HCT116 (cell line): ENCODE results near the gene CSF1R. TPM values are rescaled to one million over a fixed set of nuclear protein-coding genes. Genes with fewer than 3 reads are reported as not detected.

ENCODE experiments used
- ATAC-seq: fragments of 200-7000 bp; cut with Tn5 transposase; 2 replicates; pipeline ENCODE4 v1.9.1; 2020; ENCODE audit warnings: mild to moderate bottlenecking, moderate library complexity
- BruUV-seq: library from RNA; stranded (reverse); fragments of 400-500 nt; replicated peaks from 2 replicates; lab custom pipeline; 2021; lab: Mats Ljungman, UMichigan
- CTCF ChIA-PET: fragments of 300-600 bp; sonication (Branson Sonifier 250); formaldehyde crosslinking; loops from one replicate; lab custom pipeline; 2021; ENCODE audit warnings: antibody characterized with exemption; lab: Charles Lee
- POLR2A ChIA-PET: fragments of 300-600, 350-600 bp; sonication (Branson Sonifier 250); formaldehyde crosslinking; loops from one replicate; lab custom pipeline; 2021; ENCODE audit warnings: antibody characterized with exemption; lab: Charles Lee
- RAD21 ChIA-PET, 2 experiments: fragments of 300-600 bp; sonication (Branson Sonifier 250); formaldehyde crosslinking; loops; one replicate each; lab custom pipeline; 2023; ENCODE audit warnings: low total read pairs in 2 of 2; ENCODE audit not compliant: uncharacterized antibody in 2 of 2, unreplicated experiment in 2 of 2, low non-redundant PET in 1 of 2; lab: Charles Lee
- DNase-seq: peaks from one replicate; pipeline ENCODE4 v3.0.0-alpha.2; 2010; ENCODE audit warnings: low read depth, low spot score
- H2AFZ ChIP-seq: fragments of 200-600 bp; shearing (Covaris generic), sonication (generic); 2 replicates; pipeline ENCODE4 v1.6.1; 2017; ENCODE audit warnings: low read depth, mixed run types, mixed read lengths, antibody characterized with exemption, low read length; ENCODE audit not compliant: poor library complexity, severe bottlenecking
- H3K27ac ChIP-seq: 2 replicates; pipeline ENCODE4 v1.5.1; 2012; ENCODE audit warnings: low read depth, low read length
- H3K27me3 ChIP-seq: fragments of 200-600 bp; sonication (generic); 2 replicates; pipeline ENCODE4 v1.6.1; 2016; ENCODE audit warnings: mixed run types, low read length, mixed read lengths; ENCODE audit not compliant: insufficient read depth
- H3K36me3 ChIP-seq, 2 experiments: fragments of 200-500 bp in 1 of 2; fragments of 200-600 bp in 1 of 2; sonication (Bioruptor generic) in 1 of 2; sonication (generic) in 1 of 2; 2 replicates each; pipeline versions ENCODE4 v1.5.1 to v1.6.1; 2014 to 2016; ENCODE audit warnings: low read length in 2 of 2, inconsistent platforms in 1 of 2, mixed read lengths in 1 of 2, mixed run types in 1 of 2; ENCODE audit not compliant: insufficient read depth in 2 of 2, control insufficient read depth in 1 of 2
- H3K4me1 ChIP-seq, 2 experiments: fragments of 200-600 bp in 1 of 2; sonication (generic) in 1 of 2; 2 replicates each; pipeline versions ENCODE4 v1.5.1 to v1.6.1; 2012 to 2017; ENCODE audit warnings: low read length in 2 of 2, inconsistent platforms in 1 of 2, mild to moderate bottlenecking in 1 of 2, mixed read lengths in 1 of 2, mixed run types in 1 of 2, moderate library complexity in 1 of 2; ENCODE audit not compliant: insufficient read depth in 2 of 2, control insufficient read depth in 1 of 2
- H3K4me2 ChIP-seq: fragments of 200-600 bp; sonication (generic); 2 replicates; pipeline ENCODE4 v1.6.1; 2017; ENCODE audit warnings: mixed run types, low read length, mixed read lengths
- H3K4me3 ChIP-seq, 2 experiments: fragments of 200-600 bp in 1 of 2; sonication (generic) in 1 of 2; replicated peaks in 1 of 2; 2 replicates each; pipeline ENCODE4 v1.5.1; 2011 to 2016; ENCODE audit warnings: low read length in 2 of 2, control low read depth in 1 of 2, low read depth in 1 of 2, mild to moderate bottlenecking in 1 of 2, mixed read lengths in 1 of 2, mixed run types in 1 of 2
- H3K79me2 ChIP-seq: fragments of 200-600 bp; sonication (generic); 2 replicates; pipeline ENCODE4 v1.6.1; 2017; ENCODE audit warnings: mild to moderate bottlenecking, mixed run types, low read length, moderate library complexity, mixed read lengths; ENCODE audit not compliant: insufficient read depth
- H3K9ac ChIP-seq: fragments of 200-600 bp; sonication (generic); 2 replicates; pipeline ENCODE4 v1.6.1; 2016; ENCODE audit warnings: low read length, mixed read lengths
- H3K9me2 ChIP-seq: fragments of 200-600 bp; sonication (generic), shearing (Covaris generic); 2 replicates; pipeline ENCODE4 v1.6.1; 2017; ENCODE audit warnings: mixed run types, mild to moderate bottlenecking, moderate library complexity; ENCODE audit not compliant: insufficient read depth
- H3K9me3 ChIP-seq, 2 experiments: fragments of 200-500 bp in 1 of 2; fragments of 200-600 bp in 1 of 2; sonication (Bioruptor generic) in 1 of 2; sonication (generic) in 1 of 2; 2 replicates each; pipeline ENCODE4 v1.6.1; 2014 to 2017; ENCODE audit warnings: low read length in 2 of 2, mixed read lengths in 2 of 2, inconsistent platforms in 1 of 2, low read depth in 1 of 2, mild to moderate bottlenecking in 1 of 2, mixed run types in 1 of 2, moderate library complexity in 1 of 2; ENCODE audit not compliant: control insufficient read depth in 1 of 2, insufficient read depth in 1 of 2
- H4K20me1 ChIP-seq: fragments of 200-600 bp; sonication (generic), shearing (Covaris generic); 2 replicates; pipeline ENCODE4 v1.6.1; 2017; ENCODE audit warnings: mixed run types, mild to moderate bottlenecking, moderate library complexity; ENCODE audit not compliant: insufficient read depth
- CEBPB ChIP-seq: IDR thresholded peaks from 2 replicates; pipeline ENCODE4 v1.6.1; 2012; ENCODE audit warnings: low read depth
- FOSL1 ChIP-seq: IDR thresholded peaks from 2 replicates; pipeline ENCODE4 v1.6.1; 2012; ENCODE audit warnings: low read depth
- JUND ChIP-seq: IDR thresholded peaks from 2 replicates; pipeline ENCODE4 v1.6.1; 2012
- SRF ChIP-seq: IDR thresholded peaks from 2 replicates; pipeline ENCODE4 v1.6.1; 2012; ENCODE audit warnings: low read depth
- ZFX ChIP-seq: fragments of 450-650 bp; IDR thresholded peaks from 2 replicates; pipeline ENCODE4 v1.6.1; 2017
- intact Hi-C: fragments of 100-400 bp; cut with micrococcal nuclease; formaldehyde crosslinking; loops from 2 replicates; pipeline ENCODE4 v1.10.0; 2022
- total RNA-seq: library from RNA; stranded (reverse); gene quantifications from one replicate; pipeline ENCODE4 v1.2.1, GENCODE V29; 2021; ENCODE audit not compliant: unreplicated experiment
- TF ChIP-seq, protein P1 (sequence below), 3 experiments: fragments of 200-600 bp in 1 of 3; sonication (generic) in 1 of 3; IDR thresholded peaks in 2 of 3; conservative IDR thresholded peaks in 1 of 3; 2 replicates each; pipeline ENCODE4 v1.5.1; 2012 to 2017; ENCODE audit warnings: low read depth in 2 of 3, low read length in 2 of 3, antibody characterized with exemption in 1 of 3, borderline replicate concordance in 1 of 3, control low read depth in 1 of 3, mild to moderate bottlenecking in 1 of 3, mixed read lengths in 1 of 3, mixed run types in 1 of 3, moderate library complexity in 1 of 3; ENCODE audit not compliant: insufficient read depth in 1 of 3

Gene CSF1R
- total RNA-seq, 1 experiment from 2014 or later: 0.17 TPM

DNA sequence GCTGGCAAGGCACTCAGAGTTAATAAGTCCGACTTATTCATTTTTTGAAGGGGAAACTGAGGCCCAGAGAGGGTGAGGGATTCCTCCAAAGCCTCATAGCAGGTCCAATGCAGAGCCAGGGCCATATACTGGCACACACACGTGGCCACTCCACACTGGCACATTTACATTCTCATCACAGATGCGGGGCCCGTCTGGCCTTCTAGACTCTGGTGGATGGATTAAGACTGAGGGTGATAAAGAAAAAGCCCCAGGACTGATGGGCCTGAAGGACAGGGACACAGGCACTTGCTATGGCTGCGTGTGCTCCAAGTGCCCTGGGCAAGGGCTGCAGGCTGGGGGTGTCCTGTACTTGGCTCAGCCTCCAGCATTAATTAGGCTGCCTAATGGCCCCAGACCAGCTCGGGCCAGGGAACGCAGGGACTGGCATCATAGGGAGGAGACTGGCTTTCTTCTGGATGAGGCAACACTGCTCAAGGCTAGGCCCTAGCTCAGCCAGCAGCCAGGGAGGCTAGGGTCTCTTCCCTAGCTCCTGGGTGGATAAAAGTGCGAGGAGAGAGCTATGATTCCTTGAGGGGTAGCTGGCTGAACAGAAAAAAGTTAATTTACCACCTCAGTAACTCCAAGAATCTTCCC, 28.5 kb upstream of the CSF1R start:
- no peaks in the 10 kb centered on the region for H3K79me2 ChIP-seq
- no peak overlapping the region for H3K4me3 ChIP-seq
- no peak overlapping the region for H3K27ac ChIP-seq
- TF ChIP-seq JUND: no peak
- TF ChIP-seq ZFX: no peak
- no peak for TF ChIP-seq FOSL1
- no peak for TF ChIP-seq SRF
- ChIA-PET RAD21 (no interaction called here), POLR2A (no interaction called here), CTCF (no interaction called here)
- H3K4me2 ChIP-seq: no peak overlapping the region
- H2AFZ ChIP-seq: no peak overlapping the region
- H4K20me1 ChIP-seq: no peaks in the 10 kb centered on the region
- no peak overlapping the region for H3K9ac ChIP-seq
- H3K27me3 ChIP-seq: no peaks in the 10 kb centered on the region
- no peak for ATAC-seq
- no peaks in the 10 kb centered on the region for H3K9me3 ChIP-seq
- no peaks in the 10 kb centered on the region for H3K9me2 ChIP-seq
- BruUV-seq: no TSS peak
- H3K4me1 ChIP-seq: peaks cover 0 to 27% of the 10 kb centered on the region in 2 experiments; a peak in 2 of 4 replicates
- no peaks in the 10 kb centered on the region for H3K36me3 ChIP-seq
- intact Hi-C loops: no loop called here
- no peak for DNase-seq

DNA sequence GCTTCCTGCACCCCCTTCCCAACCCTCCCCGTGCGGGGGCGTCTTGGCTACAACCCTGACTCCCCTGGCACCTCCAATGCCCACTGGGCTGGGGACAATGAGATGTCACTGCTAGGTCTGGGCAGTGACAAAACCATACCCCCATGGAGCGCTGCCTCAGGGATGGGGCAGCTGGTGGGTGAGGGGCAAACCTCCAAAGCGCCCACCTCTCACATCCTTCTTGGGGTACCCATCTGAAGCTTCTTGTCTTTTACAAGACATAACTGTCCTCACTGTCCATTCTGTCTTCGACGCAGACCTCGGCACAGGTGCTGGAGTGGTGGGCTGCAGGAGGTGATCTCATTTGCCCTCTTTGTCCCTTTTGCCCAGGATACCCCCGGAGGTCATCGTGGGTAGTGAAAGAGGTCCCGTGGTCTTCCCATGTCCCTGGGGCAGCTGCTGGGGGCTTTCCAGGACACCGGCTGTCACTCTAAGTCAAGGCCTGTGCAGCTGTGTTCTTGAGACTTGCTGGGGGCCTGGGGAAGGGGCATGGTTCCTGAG, 27.8 kb upstream of the CSF1R start:
- no peak for DNase-seq
- Histone ChIP-seq H4K20me1 (no peaks in the 10 kb centered on the region), H3K27ac (no peak overlapping the region), H3K9ac (no peak overlapping the region), H2AFZ (no peak overlapping the region)
- POLR2A ChIA-PET: no interaction called here
- TF ChIP-seq CEBPB: no peak
- TF ChIP-seq, protein P1, sequence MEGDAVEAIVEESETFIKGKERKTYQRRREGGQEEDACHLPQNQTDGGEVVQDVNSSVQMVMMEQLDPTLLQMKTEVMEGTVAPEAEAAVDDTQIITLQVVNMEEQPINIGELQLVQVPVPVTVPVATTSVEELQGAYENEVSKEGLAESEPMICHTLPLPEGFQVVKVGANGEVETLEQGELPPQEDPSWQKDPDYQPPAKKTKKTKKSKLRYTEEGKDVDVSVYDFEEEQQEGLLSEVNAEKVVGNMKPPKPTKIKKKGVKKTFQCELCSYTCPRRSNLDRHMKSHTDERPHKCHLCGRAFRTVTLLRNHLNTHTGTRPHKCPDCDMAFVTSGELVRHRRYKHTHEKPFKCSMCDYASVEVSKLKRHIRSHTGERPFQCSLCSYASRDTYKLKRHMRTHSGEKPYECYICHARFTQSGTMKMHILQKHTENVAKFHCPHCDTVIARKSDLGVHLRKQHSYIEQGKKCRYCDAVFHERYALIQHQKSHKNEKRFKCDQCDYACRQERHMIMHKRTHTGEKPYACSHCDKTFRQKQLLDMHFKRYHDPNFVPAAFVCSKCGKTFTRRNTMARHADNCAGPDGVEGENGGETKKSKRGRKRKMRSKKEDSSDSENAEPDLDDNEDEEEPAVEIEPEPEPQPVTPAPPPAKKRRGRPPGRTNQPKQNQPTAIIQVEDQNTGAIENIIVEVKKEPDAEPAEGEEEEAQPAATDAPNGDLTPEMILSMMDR (IDR thresholded peaks at IDR 0.05 in 2 of 3, conservative IDR thresholded peaks at IDR 0.05 in 1 of 3; ENCODE audit: borderline replicate concordance in 1 of 3, insufficient read depth in 1 of 3, low read depth in 2 of 3, low read length in 2 of 3): 0 out of 6 replicates have a peak, but pooled peaks of 2 of the 3 experiments have one; percentile 2 to 6
- TF ChIP-seq, all 23 proteins: peak for 1
- Histone ChIP-seq H3K36me3 (no peaks in the 10 kb centered on the region), H3K4me2 (no peak overlapping the region), H3K79me2 (no peaks in the 10 kb centered on the region), H3K9me2 (no peaks in the 10 kb centered on the region), H3K9me3 (no peaks in the 10 kb centered on the region), H3K4me1 (peaks cover 0 to 30% of the 10 kb centered on the region in 2 experiments; a peak in 2 of 4 replicates), H3K4me3 (no peak overlapping the region), H3K27me3 (no peaks in the 10 kb centered on the region)
- no peak for ATAC-seq
- intact Hi-C loops: no loop called here
- ChIA-PET CTCF (no interaction called here), RAD21 (no interaction called here)
- no TSS peak for BruUV-seq
